Frontal cortex (tissue), 4 donors: ENCODE measurements around the gene PDCD11. TPM values are rescaled to one million over a fixed set of nuclear protein-coding genes. Genes with fewer than 3 reads are reported as not detected.
"Not testable (repeated sequence)": the region's sequence is repeated elsewhere in the genome, so short reads cannot be mapped to it uniquely, and the experiment has no call there.

Experiments
- DNase-seq, 2 donors: peaks; one replicate each; pipeline ENCODE4 v3.0.0; 2012; ENCODE audit warnings: low spot score in 2 of 2
- FAIRE-seq: peaks from 2 replicates; lab custom pipeline; 2012; peaks lifted over from hg19 to GRCh38; lab: Jason Lieb, UNC
- total RNA-seq: library from RNA; depleted of rRNA; stranded (reverse); fragments of >200 nt; gene quantifications from one replicate; pipeline ENCODE4 v1.2.3, GENCODE V29; 2014
- donor health status: control.
- donor health status: control.
- donor health status: control.

Gene PDCD11
- total RNA-seq, 1 donor from 2014 or later, result 23.6 TPM

DNA sequence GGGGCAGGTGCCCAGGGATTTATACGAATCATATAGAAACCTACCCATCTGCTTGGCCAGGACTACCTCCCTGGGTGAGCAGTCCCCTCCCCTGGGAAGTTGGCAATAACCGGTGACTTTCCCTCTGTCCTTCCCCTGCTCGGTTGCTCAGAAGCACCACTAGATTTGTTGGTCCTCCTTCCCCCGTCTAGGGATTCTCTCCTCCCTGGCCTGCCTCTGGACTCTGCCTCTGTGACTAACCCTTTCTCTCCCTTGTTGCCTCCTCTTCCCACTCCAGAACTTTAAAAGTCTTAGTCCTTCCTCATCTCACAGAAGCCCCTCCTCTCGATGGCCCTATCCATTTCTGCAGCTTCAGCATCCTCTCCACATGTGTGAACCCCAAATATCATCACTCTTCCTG lies 72.8 kb downstream of the PDCD11 start:
- FAIRE-seq (no peak), DNase-seq (no peak)

DNA sequence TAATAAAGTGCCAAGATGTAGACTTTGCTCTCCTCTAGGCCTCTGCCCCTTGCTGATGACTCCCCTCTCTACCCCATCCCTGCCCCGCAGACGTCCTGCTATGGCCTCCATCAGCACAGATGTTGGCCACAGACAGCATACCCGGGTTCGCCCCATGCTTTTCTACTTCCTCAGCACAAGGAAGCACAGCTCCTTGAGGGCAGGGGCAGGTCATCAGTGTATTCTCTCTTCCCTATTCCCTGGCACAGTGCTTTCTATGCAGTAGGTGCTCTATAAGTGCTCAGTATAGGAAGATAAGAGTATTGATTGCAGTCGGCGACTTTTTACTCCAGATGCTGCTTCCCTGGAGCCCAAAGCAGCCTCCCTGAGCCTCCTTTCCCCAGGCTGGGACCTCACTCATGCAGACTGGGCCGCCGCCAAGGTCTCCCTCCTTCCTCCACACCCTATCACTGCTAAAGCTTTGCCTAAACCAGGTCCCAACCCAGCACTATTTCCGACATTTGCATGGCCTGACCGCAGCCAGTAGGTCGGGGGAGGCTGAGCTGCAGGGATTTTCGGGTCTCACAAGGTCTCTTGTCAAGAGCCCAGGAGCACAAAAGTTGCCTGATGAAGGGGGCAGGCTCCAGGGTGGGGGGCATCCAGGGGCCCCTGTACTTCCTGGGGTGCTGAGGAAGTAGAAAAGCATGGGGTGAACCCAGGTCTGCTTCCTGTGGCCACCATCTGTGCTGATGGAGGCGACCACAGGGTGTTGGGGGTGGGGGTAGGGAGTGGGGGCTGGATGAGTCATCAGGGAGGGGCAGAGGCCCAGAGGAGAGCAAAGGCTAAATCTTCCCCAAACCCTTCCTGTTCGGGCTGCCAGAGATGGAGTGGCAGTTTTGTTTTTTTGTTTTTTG lies 74.6 kb downstream of the PDCD11 start:
- FAIRE-seq (no peak), DNase-seq (no peak)

DNA sequence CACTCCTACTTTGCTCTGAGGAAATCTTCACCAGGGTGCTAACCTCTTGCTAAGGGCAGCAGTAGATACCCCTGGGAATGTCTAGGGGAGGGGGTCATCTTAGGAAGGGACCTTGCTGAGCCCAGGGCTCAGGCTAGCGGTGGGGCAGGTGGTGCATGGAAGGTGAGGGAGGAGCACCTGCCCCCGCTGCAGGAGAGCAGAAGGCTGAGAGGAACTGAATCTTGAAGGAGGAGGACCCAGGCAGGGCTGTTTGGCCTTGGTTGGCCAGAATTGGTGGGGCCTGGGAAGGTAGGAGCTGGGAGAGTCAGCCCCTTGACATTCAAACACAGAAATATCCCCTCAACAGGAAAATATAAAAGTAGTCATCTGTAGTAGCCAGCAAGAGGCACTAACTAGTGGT lies 75.6 kb downstream of the PDCD11 start:
- DNase-seq (no peak), FAIRE-seq (no peak)

DNA sequence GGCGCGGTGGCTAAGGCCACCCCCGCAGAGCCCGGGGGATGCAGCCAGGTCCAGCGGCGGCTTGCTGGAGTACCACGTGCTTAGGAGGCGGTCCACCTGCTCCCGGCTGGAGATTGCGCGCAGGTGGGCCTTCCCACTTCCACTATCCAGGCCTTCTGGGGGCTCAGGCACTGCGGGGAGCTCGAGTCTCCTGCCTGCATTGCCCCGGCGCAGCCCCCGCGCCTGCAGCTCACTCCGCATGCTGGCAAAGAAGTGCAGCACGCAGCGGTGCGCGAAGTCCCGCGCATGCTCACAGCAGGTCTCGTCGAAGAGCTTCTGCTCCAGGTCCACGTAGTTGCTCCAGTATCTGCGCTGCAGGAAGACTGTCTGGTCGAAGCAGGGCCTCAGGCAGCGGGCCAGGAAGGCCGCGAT lies 76.8 kb downstream of the PDCD11 start:
- DNase-seq, result no peak
- FAIRE-seq, result no peak

DNA sequence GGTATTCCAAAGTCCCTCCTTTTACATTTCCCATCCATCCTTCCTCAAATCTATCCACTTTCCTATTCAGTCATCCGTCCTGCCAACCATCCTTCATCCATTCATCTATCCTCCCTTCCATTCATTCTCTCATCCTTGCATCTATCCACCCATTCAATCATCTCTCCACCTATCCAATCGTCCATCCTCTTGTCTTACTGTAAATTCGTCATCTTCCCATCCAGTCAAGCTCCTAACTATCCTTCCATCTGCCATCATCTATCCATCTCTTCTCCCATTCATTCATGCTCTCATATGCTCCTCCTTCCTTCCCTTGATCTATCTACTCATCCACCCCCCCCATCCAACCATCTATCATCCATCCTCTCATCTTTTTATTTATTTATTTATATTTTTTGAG lies 77.7 kb downstream of the PDCD11 start:
- no peak for FAIRE-seq
- no peak for DNase-seq

DNA sequence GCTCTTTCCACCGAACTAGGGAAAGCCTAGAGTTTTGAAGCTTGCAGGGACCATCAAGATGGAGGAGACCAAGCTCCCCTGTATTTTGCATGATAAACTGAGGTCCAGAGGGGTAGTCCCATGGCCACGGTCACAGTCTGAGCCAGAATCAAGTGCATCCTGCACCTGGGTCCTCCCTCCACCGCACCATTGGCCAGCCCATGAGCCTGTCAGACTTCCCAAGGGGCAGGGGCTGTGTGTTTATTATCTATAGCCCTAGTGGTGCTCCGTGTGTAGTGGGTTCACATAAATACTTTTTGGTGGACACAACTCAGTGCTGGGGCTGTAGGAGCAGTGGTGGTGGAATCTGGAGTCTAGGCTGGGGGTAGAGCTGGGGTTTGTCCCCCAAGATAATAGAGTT lies 79.0 kb downstream of the PDCD11 start:
- FAIRE-seq (no peak), DNase-seq (no peak)

DNA sequence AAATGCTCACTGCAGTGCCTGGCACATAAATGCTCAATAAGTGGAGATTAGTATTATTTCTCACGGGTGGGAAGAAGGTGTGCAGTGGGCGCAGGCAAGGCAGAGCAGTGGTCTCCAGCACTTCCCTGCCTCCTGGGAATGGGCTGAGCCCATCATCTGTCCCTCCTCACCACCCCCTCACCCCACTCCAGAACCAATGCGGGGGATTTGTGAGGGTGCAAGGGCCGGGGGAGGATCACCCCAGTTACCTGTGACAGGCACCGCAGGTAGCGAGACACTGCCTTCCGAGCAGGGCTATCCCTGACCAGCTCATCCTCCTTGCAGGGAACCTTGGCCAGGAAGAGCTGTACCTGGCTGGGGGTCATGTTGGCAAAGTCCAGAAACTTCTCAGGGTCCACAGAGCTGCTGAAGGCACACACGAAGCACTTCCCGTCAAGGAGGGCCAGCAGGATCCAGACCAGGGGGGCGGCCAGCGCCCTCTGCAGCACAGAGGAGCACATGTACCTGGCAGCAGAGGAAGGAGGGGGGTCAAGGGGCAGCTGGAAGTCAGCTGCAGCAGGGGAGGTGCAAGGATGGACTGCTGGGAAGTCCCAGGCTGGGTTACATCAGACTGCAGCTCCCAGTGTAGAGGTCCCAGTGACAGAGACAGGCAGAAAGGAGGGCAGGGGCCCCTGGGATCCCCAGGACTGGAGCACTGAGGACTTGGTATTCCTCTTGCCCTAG lies 79.8 kb downstream of the PDCD11 start:
- FAIRE-seq, result no peak
- DNase-seq, result no peak

DNA sequence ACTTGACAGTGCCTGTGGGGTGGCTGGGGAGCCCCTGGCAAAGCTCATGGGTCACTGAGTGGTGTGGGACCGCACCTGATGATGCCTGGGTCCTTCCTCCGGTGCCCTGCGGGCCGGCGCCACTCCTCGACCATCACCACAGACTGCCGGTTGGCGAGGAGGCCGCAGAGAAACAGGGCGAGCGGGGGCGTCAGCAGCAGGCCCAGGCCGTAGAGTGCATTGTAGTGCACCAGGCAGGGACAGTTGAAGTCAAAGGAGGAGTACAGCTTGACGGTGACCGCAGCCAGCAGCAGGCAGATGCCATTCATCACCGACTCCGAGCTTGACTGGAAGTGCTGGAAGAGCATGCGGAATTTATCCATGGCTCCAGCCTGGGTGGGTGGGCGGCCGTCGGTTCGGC lies 82.2 kb downstream of the PDCD11 start:
- FAIRE-seq, result no peak
- no peak for DNase-seq

DNA sequence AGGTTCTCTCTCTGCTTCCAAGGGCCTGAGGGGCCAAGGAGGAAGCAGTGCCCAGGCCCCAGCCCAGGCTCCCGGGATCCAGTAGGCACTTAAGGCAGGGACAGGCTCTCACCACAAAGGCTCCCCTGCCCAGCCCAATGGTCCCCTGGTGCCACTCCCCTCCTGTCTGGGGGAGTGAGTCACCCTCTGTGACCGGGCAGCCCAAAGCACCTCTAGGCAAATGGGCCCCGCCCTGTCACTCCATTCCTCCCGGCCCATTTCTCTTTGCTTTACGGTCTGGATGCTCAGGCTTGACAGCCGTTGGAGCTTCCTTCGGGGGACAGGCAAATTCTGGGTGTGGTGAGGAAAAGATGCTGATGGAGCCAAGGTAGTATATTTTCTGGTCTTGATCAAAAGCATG lies 82.7 kb downstream of the PDCD11 start, which contains the start of gene CALHM3:
CALHM3 (minus strand) TSS at position 106 of the 400 bp plus-strand sequence. CDS start 208 bp downstream, outside the sequence.
- no peak for DNase-seq
- no peak for FAIRE-seq

DNA sequence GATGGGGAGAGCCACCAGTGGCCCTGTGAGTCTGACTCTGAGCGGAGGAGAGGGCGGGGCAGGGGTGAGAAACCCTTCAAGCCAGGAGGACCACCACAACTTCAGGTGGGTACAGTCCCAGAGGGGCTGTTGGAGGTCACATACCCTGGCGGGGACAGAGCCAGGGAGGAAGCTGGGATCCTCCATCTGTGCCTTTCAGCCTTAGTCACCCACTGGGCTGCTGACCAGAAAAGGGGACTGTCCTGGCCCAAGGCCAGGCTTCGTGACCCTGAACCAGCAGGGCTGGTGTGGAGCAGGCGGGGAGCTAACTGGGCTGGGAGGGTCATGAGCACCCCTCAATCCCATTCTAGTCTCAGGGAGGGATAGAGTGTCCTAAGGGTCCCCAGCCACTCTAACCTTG lies 84.1 kb downstream of the PDCD11 start:
- no peak for DNase-seq
- FAIRE-seq, result no peak

DNA sequence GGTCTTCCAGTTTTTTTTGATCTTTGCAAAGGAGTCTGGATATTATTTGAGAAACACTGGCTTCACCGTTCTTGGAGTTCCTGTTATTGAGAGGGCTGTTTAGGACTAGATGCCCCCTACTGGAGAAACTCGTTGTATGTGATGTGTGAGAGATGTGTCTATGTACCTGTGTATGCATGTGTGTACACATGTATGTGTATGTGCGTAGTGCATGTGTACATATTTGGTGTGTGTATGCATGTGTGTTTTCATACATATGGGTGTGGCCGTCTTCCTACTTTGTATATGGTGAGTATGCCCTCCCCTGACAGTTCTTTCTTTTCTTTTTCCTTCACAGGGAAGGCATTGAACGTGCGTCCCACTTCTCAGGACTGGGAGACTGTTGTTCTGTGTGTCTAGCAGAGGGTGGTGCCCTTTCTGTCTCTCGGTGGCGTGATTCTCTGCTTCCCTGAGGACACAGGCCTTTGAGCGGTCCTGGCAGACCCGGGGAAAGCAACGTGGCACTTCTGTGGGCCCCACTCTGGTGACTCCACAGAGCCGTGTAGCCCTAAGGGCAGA lies 85.6 kb downstream of the PDCD11 start:
- FAIRE-seq, result no peak

DNA sequence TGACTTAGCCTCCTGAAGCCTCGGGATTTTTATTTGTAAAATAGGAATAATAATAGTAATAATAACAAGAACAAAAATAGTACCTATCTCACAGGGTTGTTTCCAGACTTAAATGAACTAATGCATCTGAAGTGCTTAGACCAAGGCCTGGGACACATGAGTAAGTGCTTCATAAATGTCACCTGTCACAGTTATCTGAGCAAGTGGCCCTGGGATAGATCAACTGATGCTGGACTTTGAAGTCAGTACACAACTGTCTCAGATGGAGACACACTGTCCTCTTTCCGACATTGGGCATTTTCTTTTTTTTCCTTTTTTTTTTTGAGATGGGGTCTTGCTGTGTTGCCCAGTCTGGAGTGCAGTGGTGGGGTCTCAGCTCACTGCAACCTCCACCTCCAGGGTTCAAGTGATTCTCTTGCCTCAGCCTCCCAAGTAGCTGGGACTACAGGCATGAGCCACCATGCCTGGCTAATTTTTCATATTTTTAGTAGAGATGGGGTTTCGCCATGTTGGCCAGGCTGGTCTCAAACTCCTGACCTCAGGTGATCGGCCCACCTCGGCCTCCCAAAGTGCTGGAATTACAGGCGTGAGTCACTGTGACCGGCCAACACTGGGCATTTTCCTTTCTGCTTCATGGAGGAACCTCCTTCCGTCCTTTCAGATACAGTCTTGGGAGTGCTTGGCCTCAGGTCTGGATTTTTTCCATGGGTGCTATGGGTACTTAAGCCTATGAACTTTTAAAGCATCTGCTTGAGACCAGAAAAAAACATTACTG lies 90.4 kb downstream of the PDCD11 start:
- FAIRE-seq, result not testable (repeated sequence)

More for the DNA sequence above, 85.6 kb downstream of the PDCD11 start:
- DNase-seq, result peak in 1 of 2 donors; percentile 59

DNA sequence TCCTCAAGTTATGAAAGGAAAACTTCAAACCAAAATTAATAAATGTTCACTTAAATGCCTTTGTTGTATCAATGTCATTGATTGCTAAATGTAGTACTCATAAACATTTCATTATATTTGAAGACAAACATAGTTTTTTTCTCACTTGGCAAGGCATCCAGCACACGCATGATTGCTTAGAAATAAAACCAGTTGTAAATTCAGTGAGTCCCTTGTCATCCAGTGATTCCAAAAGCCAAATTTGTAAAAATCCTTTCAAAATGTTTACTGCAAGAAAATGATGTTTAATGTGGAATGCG lies 90.9 kb downstream of the PDCD11 start:
- no peak for FAIRE-seq
- DNase-seq, result no peak

More for the DNA sequence above, 90.4 kb downstream of the PDCD11 start:
- DNase-seq, result not testable (repeated sequence)

DNA sequence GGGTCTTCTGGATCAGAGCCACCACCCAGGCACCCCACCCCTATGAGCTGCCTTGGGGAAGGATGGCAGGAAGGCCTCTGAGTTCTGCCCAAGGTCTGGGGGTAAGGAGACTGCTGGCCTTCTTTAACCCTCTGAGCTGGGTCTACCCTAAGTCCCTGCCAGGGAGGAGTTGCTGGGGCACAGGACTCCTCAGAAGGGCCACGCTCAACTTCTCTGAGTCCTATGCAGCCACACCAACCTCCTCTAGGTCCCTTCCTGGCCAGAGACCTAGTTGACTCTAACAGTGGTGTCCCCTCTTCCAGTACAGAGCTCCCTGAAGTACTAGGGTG lies 94.5 kb downstream of the PDCD11 start:
- no peak for FAIRE-seq

DNA sequence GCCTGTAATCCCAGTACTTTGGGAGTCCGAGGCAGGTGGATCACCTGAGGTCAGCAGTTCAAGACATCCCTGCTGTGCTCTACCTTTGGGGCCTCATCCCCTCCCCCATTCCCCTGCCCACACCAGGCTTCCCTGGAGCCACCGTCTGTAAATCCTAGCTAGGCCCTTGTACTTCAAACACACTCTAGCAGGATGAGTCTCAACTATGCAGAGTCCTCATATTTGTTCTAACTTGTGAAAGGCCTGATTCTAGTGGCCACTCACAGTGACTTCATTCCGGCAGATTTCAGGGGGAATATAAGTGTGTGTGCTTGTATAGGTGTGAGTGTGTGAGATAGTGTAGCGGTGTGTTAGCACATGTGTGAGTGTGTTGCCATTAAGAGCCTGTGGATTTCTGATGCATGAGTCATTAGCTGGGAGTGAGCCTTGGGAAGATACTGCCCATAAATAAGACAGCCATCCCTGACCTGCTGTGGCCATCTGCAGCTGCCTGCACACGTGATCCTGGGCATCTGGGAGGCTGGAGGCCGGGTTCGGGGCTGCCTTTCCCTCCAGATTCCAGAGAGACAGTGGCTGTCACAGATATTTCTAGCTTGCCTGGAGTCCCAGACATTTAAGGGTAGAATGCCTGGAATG lies 95.4 kb downstream of the PDCD11 start:
- FAIRE-seq (no peak), DNase-seq (no peak)

More for the DNA sequence above, 94.5 kb downstream of the PDCD11 start:
- DNase-seq, result no peak

DNA sequence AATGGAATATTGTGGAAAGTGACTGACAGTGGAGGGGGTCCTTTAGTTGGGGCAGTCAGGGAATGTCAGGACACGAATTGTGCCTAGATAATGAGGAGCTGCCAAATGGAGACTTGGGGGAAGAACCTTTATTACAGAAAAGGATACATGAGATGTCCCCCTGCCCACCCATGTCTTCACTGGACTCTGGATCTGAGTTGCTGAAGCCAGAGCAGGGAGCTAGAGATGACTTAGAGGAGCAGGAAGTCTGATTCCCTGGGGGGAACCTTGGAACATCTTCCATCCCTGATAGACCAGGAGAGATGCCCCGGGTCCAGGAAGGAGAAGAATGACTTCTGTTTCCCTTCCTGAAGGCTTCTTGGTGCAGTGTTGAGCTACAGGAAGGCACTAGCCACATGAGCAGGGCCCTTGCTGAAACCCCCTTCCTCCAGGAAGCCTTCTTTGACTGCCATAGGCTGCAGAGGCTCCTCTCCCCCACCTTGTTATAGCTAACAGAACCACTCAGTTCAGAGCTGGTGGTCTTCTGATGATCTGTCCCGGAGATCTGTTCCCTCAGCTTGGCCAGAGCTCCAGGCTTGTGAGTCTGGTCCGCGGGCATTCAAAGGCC lies 96.3 kb downstream of the PDCD11 start:
- FAIRE-seq, result no peak
- no peak for DNase-seq

DNA sequence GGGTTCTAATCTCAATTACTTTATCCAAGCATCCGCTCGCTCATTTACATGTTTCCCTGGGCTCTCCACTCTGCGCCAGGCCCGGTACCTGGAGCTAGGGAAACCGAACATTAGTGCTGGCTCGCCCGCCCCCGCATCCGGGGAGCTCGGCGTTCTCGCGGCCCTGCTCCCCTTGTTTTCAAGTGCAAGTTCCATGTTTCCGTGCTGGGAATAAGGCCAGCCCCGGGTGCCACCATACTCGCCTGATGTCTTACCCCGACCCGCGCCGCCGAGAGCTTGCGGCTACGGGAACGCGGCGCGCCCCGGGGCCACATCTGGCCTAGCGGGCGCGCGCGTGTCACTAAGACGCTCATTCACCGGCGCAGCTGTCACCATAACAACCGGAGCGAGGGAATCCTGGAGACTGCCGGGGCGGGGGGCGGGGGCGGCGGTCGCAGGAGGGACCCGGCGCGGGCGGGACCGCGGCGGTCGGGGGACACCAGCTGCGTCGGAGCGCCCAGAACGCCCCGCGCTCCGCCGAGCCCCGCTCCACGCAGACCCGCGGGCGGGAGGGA lies 97.0 kb downstream of the PDCD11 start, which contains the start of gene NEURL1:
NEURL1 (plus strand) TSS at position 344 of the 554 bp plus-strand sequence. CDS start 683 bp downstream, outside the sequence.
- DNase-seq, result peak; percentile 45 to 63
- FAIRE-seq, result no peak

DNA sequence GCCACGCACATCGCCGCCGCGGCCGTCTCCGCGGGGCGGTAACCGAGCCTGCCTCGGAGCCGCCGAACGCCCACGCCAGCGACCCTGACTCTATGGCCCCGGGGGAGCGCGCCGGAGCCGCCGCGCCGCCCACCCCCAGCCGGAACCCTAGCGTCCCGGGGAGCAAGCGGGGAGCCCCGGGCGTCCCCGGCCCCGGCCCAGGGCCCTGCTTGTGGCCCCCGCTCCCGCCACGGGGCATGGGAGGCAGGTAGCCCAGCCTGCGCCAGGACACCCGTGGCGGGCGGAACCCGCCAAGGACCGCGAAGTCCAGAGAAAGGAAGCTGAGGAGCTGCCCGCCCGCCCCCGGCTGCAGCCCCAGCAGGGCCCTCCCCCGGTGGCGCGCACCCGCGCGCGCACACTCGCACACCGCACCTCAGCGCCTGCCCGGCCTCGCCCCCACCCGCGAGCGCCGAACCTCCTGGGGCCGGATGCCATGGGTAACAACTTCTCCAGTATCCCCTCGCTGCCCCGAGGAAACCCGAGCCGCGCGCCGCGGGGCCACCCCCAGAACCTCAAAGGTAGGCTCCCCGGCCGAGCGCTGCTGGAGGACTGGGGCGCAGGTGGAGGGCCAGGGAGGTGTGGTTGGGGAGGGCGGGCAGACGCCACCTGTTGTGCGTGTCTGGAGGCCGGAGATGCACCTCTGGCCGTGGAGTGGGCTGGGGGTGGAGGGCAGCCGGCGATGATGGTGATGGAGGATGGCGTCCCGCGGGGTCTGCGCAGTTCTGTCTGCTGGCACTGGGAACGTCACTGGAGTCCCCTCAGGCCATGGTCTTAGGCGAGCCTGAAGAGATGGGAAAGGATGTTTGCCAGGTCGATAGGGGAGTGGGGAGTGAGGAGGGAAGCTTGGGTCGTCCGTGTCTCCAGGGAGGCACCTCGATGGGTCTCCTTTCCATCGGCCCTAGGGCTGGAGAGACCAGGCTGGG lies 97.8 kb downstream of the PDCD11 start:
- FAIRE-seq (no peak), DNase-seq (peak; percentile 42 to 44)
